Mesendoderm (in vitro differentiated cells): ENCODE data around the gene THSD1. TPM values are rescaled to one million over a fixed set of nuclear protein-coding genes. Genes with fewer than 3 reads are reported as not detected.

Source experiments
- DNase-seq: peaks from one replicate; pipeline ENCODE4 v3.0.0; 2013
- H2AK5ac ChIP-seq: 2 replicates; pipeline ENCODE4 v1.6.1; 2013; ENCODE audit warnings: low read length, inconsistent platforms
- H2BK120ac ChIP-seq: 2 replicates; pipeline ENCODE4 v1.6.1; 2013; ENCODE audit warnings: low read depth, mild to moderate bottlenecking, low read length, moderate library complexity, mixed read lengths
- H2BK15ac ChIP-seq: replicated peaks from 2 replicates; pipeline ENCODE4 v1.6.1; 2013; ENCODE audit warnings: low read depth, mild to moderate bottlenecking, moderate library complexity
- H2BK5ac ChIP-seq: 2 replicates; pipeline ENCODE4 v1.6.1; 2013; ENCODE audit warnings: low read length, inconsistent platforms
- H3K18ac ChIP-seq: 2 replicates; pipeline ENCODE4 v1.6.1; 2013; ENCODE audit warnings: mild to moderate bottlenecking, low read length, mixed read lengths
- H3K23ac ChIP-seq: one replicate; pipeline ENCODE4 v1.6.1; 2013; ENCODE audit warnings: low read length
- H3K27ac ChIP-seq: 2 replicates; pipeline ENCODE4 v1.5.1; 2013; ENCODE audit warnings: low read depth, mild to moderate bottlenecking, inconsistent platforms, low read length, moderate library complexity
- H3K27me3 ChIP-seq: 2 replicates; pipeline ENCODE4 v1.6.1; 2013; ENCODE audit warnings: low read length, control low read depth, mild to moderate bottlenecking, inconsistent platforms; ENCODE audit not compliant: insufficient read depth, poor library complexity
- H3K36me3 ChIP-seq: 2 replicates; pipeline ENCODE4 v1.6.1; 2013; ENCODE audit warnings: low read length, inconsistent platforms; ENCODE audit not compliant: control insufficient read depth, insufficient read depth
- H3K4ac ChIP-seq: one replicate; pipeline ENCODE4 v1.6.1; 2013; ENCODE audit warnings: low read depth, mild to moderate bottlenecking, low read length, moderate library complexity
- H3K4me1 ChIP-seq: 2 replicates; pipeline ENCODE4 v1.6.1; 2013; ENCODE audit warnings: low read depth, low read length, inconsistent platforms; ENCODE audit not compliant: control insufficient read depth
- H3K4me2 ChIP-seq: 2 replicates; pipeline ENCODE4 v1.6.1; 2013; ENCODE audit warnings: low read length
- H3K4me3 ChIP-seq: 2 replicates; pipeline ENCODE4 v1.5.1; 2013; ENCODE audit warnings: mild to moderate bottlenecking, low read length
- H3K56ac ChIP-seq: one replicate; pipeline ENCODE4 v1.6.1; 2013; ENCODE audit warnings: low read length
- H3K79me1 ChIP-seq: 2 replicates; pipeline ENCODE4 v1.6.1; 2013; ENCODE audit warnings: low read length, inconsistent platforms
- H3K79me2 ChIP-seq: 2 replicates; pipeline ENCODE4 v1.6.1; 2013; ENCODE audit warnings: mild to moderate bottlenecking, low read length; ENCODE audit not compliant: control insufficient read depth, insufficient read depth
- H3K9ac ChIP-seq: 2 replicates; pipeline ENCODE4 v1.6.1; 2013; ENCODE audit warnings: low read length, inconsistent platforms
- H4K5ac ChIP-seq: one replicate; pipeline ENCODE4 v1.6.1; 2013; ENCODE audit warnings: low read length
- H4K8ac ChIP-seq: one replicate; pipeline ENCODE4 v1.6.1; 2013; ENCODE audit warnings: low read depth, mild to moderate bottlenecking, control low read depth, low read length, moderate library complexity
- WGBS: extraction: QIAGEN DNeasy Blood & Tissue Kit; methylation state at CpG from one replicate; pipeline ENCODE4 v1.1.7; 2013; ENCODE audit warnings: low lambda C conversion rate, missing lambda C conversion rate; ENCODE audit not compliant: insufficient coverage; ENCODE audit errors: extremely low coverage; 5-methylcytosine and 5-hydroxymethylcytosine counted together
- polyA plus RNA-seq, 2 experiments: library from polyadenylated mRNA; stranded (reverse); fragments of 200-250 nt; gene quantifications; one replicate each; pipeline ENCODE4 v1.2.3, GENCODE V29; 2013

The THSD1 gene
- 0.08 TPM for polyA plus RNA-seq (2013, experiment 1 of 2)
- polyA plus RNA-seq (2013, experiment 2 of 2) = 0.10 TPM

- peaks cover 4% of the 10 kb centered on the region for H3K27me3 ChIP-seq
- no peak within 1 kb of the TSS for H3K23ac ChIP-seq
- WGBS = no CpG with 5 or more reads among the region's 68 CpGs
- H3K9ac ChIP-seq = peak within 1 kb of the TSS; percentile 38
- no peak within 1 kb of the TSS for H3K4me3 ChIP-seq
- H4K8ac ChIP-seq = no peak within 1 kb of the TSS
- no peak within 1 kb of the TSS for H3K18ac ChIP-seq
- no peak within 1 kb of the TSS for H2BK120ac ChIP-seq
- no peak within 1 kb of the TSS for H2BK15ac ChIP-seq
- H3K4ac ChIP-seq = no peak within 1 kb of the TSS
- H2AK5ac ChIP-seq = no peak within 1 kb of the TSS
- H2BK5ac ChIP-seq = no peak within 1 kb of the TSS
- DNase-seq = peak; percentile 27
- H3K79me1 ChIP-seq = no peaks in the 10 kb centered on the region
- no peaks in the 10 kb centered on the region for H3K36me3 ChIP-seq
- H3K79me2 ChIP-seq = no peaks in the 10 kb centered on the region
- peak within 1 kb of the TSS; percentile 64 for H3K56ac ChIP-seq
- H3K27ac ChIP-seq = no peak within 1 kb of the TSS
- H3K4me1 ChIP-seq = no peaks in the 10 kb centered on the region
- H3K4me2 ChIP-seq = peak within 1 kb of the TSS; percentile 59
- no peak within 1 kb of the TSS for H4K5ac ChIP-seq
Observed at GRCh38 chr13:52405767-52406494, at the start of gene THSD1. Gene THSD1, minus strand, starts transcription at chr13:52406172. Its CDS starts 3,572 bp downstream, at chr13:52402600.

GRCh38 chr13:52455677-52456041 is 49.7 kb upstream of the THSD1 start:
- no peak overlapping the region for H2BK120ac ChIP-seq
- no peaks in the 10 kb centered on the region for H3K27me3 ChIP-seq
- no CpG with 5 or more reads among the region's 37 CpGs for WGBS
- peak overlapping the region; percentile 81 for H3K56ac ChIP-seq
- no peak overlapping the region for H3K23ac ChIP-seq
- H3K79me2 ChIP-seq = peaks cover 8% of the 10 kb centered on the region
- no peak overlapping the region for H2AK5ac ChIP-seq
- no peaks in the 10 kb centered on the region for H3K4me1 ChIP-seq
- peak overlapping the region; percentile 32 for H3K4me3 ChIP-seq
- no peak overlapping the region for H2BK5ac ChIP-seq
- H4K8ac ChIP-seq = no peak overlapping the region
- peak overlapping the region; percentile 83 for H3K27ac ChIP-seq
- no peaks in the 10 kb centered on the region for H3K36me3 ChIP-seq
- H4K5ac ChIP-seq = no peak overlapping the region
- peak overlapping the region; percentile 63 for H3K4me2 ChIP-seq
- H3K9ac ChIP-seq = peak overlapping the region; percentile 66
- peak overlapping the region; percentile 85 for H3K18ac ChIP-seq
- peak; percentile 89 for DNase-seq
- H3K79me1 ChIP-seq = no peaks in the 10 kb centered on the region
- H2BK15ac ChIP-seq = no peak overlapping the region
- H3K4ac ChIP-seq = no peak overlapping the region

- H3K9ac ChIP-seq = peak within 1 kb of the TSS; percentile 66
- peak within 1 kb of the TSS; percentile 83 for H3K56ac ChIP-seq
- peak within 1 kb of the TSS; percentile 32 for H3K4me3 ChIP-seq
- H2BK15ac ChIP-seq = no peak within 1 kb of the TSS
- no CpG with 5 or more reads among the region's 56 CpGs for WGBS
- H4K5ac ChIP-seq = no peak within 1 kb of the TSS
- peak within 1 kb of the TSS; percentile 5 for H2BK5ac ChIP-seq
- H2AK5ac ChIP-seq = no peak within 1 kb of the TSS
- no peak within 1 kb of the TSS for H3K4ac ChIP-seq
- no peak within 1 kb of the TSS for H2BK120ac ChIP-seq
- no peaks in the 10 kb centered on the region for H3K79me1 ChIP-seq
- H3K4me1 ChIP-seq = no peaks in the 10 kb centered on the region
- H3K27me3 ChIP-seq = no peaks in the 10 kb centered on the region
- DNase-seq = peak; percentile 97
- H3K27ac ChIP-seq = peak within 1 kb of the TSS; percentile 83
- peak within 1 kb of the TSS; percentile 85 for H3K18ac ChIP-seq
- H3K79me2 ChIP-seq = peaks cover 8% of the 10 kb centered on the region
- no peak within 1 kb of the TSS for H4K8ac ChIP-seq
- no peaks in the 10 kb centered on the region for H3K36me3 ChIP-seq
- no peak within 1 kb of the TSS for H3K23ac ChIP-seq
- peak within 1 kb of the TSS; percentile 63 for H3K4me2 ChIP-seq
Observed at GRCh38 chr13:52454820-52455676, 49.1 kb upstream of the THSD1 start, which contains the start of gene CKAP2. Gene CKAP2, plus strand, starts transcription at chr13:52455478. Its CDS starts 79 bp downstream, at chr13:52455557.

GRCh38 chr13:52454459-52454819 is 48.5 kb upstream of the THSD1 start:
- no peak overlapping the region for H3K18ac ChIP-seq
- H3K79me2 ChIP-seq = peaks cover 8% of the 10 kb centered on the region
- H2BK120ac ChIP-seq = no peak overlapping the region
- WGBS = 100% methylated on average over 1 of the region's 8 CpGs
- no peak overlapping the region for H3K4me3 ChIP-seq
- H3K36me3 ChIP-seq = no peaks in the 10 kb centered on the region
- no peak overlapping the region for H2BK5ac ChIP-seq
- H3K4me1 ChIP-seq = no peaks in the 10 kb centered on the region
- no peak overlapping the region for H2AK5ac ChIP-seq
- no peak overlapping the region for H3K4ac ChIP-seq
- no peak overlapping the region for H2BK15ac ChIP-seq
- peak overlapping the region; percentile 65 for H3K9ac ChIP-seq
- no peak overlapping the region for H3K23ac ChIP-seq
- H3K4me2 ChIP-seq = peak overlapping the region; percentile 2
- H3K27ac ChIP-seq = no peak overlapping the region
- no peaks in the 10 kb centered on the region for H3K27me3 ChIP-seq
- peak; percentile 3 for DNase-seq
- no peak overlapping the region for H4K5ac ChIP-seq
- H3K79me1 ChIP-seq = no peaks in the 10 kb centered on the region
- no peak overlapping the region for H4K8ac ChIP-seq
- H3K56ac ChIP-seq = no peak overlapping the region

- H3K56ac ChIP-seq = no peak overlapping the region
- H2BK15ac ChIP-seq = no peak overlapping the region
- no peak overlapping the region for H3K9ac ChIP-seq
- no peak overlapping the region for H3K18ac ChIP-seq
- no peak overlapping the region for H3K4me3 ChIP-seq
- H3K4me1 ChIP-seq = no peaks in the 10 kb centered on the region
- H3K79me1 ChIP-seq = peaks cover 8% of the 10 kb centered on the region
- H3K4ac ChIP-seq = no peak overlapping the region
- no peak overlapping the region for H4K8ac ChIP-seq
- no peak overlapping the region for H3K23ac ChIP-seq
- H3K27me3 ChIP-seq = no peaks in the 10 kb centered on the region
- H3K4me2 ChIP-seq = no peak overlapping the region
- H3K27ac ChIP-seq = no peak overlapping the region
- no peak overlapping the region for H4K5ac ChIP-seq
- no peak overlapping the region for H2AK5ac ChIP-seq
- DNase-seq = no peak
- H3K36me3 ChIP-seq = no peaks in the 10 kb centered on the region
- peaks cover 23% of the 10 kb centered on the region for H3K79me2 ChIP-seq
- no peak overlapping the region for H2BK5ac ChIP-seq
- no CpG with 5 or more reads among the region's 2 CpGs for WGBS
- H2BK120ac ChIP-seq = no peak overlapping the region
Observed at GRCh38 chr13:52452470-52452869, 46.5 kb upstream of the THSD1 start.
